T-helper 17 cell (primary cell): Measurements from ENCODE around the gene C1QC. TPM values are rescaled to one million over a fixed set of nuclear protein-coding genes. Genes with fewer than 3 reads are reported as not detected.

Experiments
- ATAC-seq: fragments of 150-1000 bp; cut with Tn5 transposase; 2 replicates; pipeline ENCODE4 v1.10.0; 2021; ENCODE audit warnings: mild to moderate bottlenecking, moderate library complexity
- DNase-seq, 3 donors: peaks; one replicate each; pipeline versions ENCODE4 v3.0.0 to v3.0.0-alpha.2; 2020 to 2021
- H3K9me3 ChIP-seq: one replicate; pipeline ENCODE4 v1.7.0; 2013; ENCODE audit warnings: low read length, mild to moderate bottlenecking; ENCODE audit not compliant: control insufficient read depth, poor library complexity, severe bottlenecking
- H3K27ac Mint-ChIP-seq: one replicate; pipeline ENCODE4 v1.8.0; 2022; ENCODE audit warnings: mild to moderate bottlenecking, moderate library complexity, mixed read lengths
- H3K27me3 Mint-ChIP-seq: one replicate; pipeline ENCODE4 v1.8.0; 2022; ENCODE audit warnings: mixed read lengths
- H3K36me3 Mint-ChIP-seq: one replicate; pipeline ENCODE4 v1.8.0; 2022; ENCODE audit warnings: low read depth, mixed read lengths
- H3K4me1 Mint-ChIP-seq: one replicate; pipeline ENCODE4 v1.8.0; 2022; ENCODE audit warnings: mild to moderate bottlenecking, mixed read lengths
- H3K4me3 Mint-ChIP-seq: one replicate; pipeline ENCODE4 v1.8.0; 2022; ENCODE audit warnings: mild to moderate bottlenecking, moderate library complexity, mixed read lengths
- total RNA-seq, 4 donors: library from RNA in 2 of 4; stranded (reverse) in 2 of 4; gene quantifications; one replicate each; pipeline ENCODE4 v1.2.3 and lab custom pipeline; 2022 to 2026

The C1QC gene
- total RNA-seq, 2 donors from 2014 or later, result not detected

DNA sequence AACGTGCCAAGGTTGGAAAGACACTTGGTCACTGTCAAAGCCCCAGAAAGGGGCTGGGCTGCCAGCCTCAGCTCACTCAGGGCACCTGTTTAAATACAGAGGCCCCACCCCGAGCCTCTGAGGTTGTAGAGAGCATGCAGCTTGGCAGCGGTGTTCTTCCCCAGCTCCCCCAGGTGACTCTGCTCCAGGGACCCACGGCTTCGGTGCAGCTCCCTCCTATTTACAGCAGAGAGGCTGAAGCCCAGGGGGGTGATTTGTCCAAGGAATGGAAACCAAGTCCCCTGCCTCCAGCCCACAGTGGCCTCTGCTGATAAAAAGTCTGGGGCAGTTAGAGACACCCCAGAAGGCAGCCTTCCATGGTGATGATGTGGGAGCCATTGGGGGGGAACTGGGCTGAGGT is 16.1 kb upstream of the C1QC start:
- Mint-ChIP-seq H3K4me1 (peaks cover 2% of the 10 kb centered on the region), H3K4me3 (no peak overlapping the region), H3K27ac (no peak overlapping the region), H3K36me3 (no peaks in the 10 kb centered on the region), H3K27me3 (peaks cover 82% of the 10 kb centered on the region)
- no peak for DNase-seq
- ATAC-seq, result no peak
- no peaks in the 10 kb centered on the region for H3K9me3 ChIP-seq

DNA sequence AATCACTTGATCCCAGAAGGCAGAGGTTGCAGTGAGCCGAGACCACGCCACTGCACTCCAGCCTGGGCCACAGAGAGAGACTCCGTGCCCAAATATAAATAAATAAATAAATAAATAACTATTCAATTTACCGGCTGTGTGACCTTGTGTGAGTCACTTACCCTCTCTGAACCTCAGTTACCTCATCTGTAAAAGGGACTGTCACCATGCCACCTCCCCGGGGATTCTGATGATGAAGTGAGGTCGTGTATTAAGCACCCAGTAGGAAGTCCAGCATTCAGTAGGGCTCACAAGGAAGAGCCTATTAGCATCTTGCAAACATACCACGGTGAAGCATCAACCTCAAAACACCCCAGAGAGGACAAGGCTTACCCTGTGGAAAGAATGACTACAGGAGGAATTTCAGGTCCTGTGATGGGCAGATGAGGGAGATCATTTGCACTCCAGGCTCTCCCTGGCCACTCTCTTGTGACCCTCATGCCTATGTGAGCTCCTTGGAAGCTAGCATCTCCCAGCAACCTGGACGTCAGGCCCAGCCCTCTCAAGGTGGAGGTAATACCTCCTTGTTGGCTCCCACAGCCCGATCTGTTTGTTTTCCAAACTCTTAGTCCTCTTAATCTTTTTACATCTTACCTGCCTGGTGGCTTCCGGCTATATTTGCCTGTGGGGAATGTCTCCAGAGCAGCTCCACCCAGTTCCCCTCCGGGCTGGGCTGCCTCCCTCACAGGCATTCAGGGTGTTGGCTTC is 14.6 kb upstream of the C1QC start:
- ATAC-seq, result no peak
- no peaks in the 10 kb centered on the region for H3K36me3 Mint-ChIP-seq
- H3K9me3 ChIP-seq, result no peaks in the 10 kb centered on the region
- H3K27me3 Mint-ChIP-seq, result peaks cover 81% of the 10 kb centered on the region
- no peak for DNase-seq
- peaks cover 4% of the 10 kb centered on the region for H3K4me1 Mint-ChIP-seq
- H3K4me3 Mint-ChIP-seq, result no peak overlapping the region
- H3K27ac Mint-ChIP-seq, result no peak overlapping the region

DNA sequence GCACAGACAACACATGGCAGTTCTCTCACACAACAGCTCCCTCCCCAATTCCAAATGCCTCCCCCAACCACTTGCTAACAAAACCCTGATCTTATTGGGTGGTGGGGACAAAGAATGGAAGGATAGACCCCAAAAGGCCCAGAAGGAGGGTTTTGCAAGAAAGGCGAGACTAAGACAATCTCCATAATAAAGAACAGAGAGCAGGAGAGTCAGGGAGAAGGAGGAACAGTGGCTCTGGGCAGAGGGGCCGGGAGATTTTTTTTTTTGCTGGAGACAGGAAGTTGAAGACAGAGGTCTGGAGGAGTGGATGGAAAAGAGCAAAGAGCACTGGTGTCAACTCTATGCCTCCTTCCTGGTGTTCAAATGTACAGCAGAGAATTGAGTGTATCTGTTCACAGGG is 13.5 kb upstream of the C1QC start:
- H3K27ac Mint-ChIP-seq, result no peak overlapping the region
- H3K27me3 Mint-ChIP-seq, result peaks cover 74% of the 10 kb centered on the region
- peaks cover 4% of the 10 kb centered on the region for H3K4me1 Mint-ChIP-seq
- no peak for DNase-seq
- H3K36me3 Mint-ChIP-seq, result no peaks in the 10 kb centered on the region
- no peak for ATAC-seq
- H3K4me3 Mint-ChIP-seq, result no peak overlapping the region
- no peaks in the 10 kb centered on the region for H3K9me3 ChIP-seq

DNA sequence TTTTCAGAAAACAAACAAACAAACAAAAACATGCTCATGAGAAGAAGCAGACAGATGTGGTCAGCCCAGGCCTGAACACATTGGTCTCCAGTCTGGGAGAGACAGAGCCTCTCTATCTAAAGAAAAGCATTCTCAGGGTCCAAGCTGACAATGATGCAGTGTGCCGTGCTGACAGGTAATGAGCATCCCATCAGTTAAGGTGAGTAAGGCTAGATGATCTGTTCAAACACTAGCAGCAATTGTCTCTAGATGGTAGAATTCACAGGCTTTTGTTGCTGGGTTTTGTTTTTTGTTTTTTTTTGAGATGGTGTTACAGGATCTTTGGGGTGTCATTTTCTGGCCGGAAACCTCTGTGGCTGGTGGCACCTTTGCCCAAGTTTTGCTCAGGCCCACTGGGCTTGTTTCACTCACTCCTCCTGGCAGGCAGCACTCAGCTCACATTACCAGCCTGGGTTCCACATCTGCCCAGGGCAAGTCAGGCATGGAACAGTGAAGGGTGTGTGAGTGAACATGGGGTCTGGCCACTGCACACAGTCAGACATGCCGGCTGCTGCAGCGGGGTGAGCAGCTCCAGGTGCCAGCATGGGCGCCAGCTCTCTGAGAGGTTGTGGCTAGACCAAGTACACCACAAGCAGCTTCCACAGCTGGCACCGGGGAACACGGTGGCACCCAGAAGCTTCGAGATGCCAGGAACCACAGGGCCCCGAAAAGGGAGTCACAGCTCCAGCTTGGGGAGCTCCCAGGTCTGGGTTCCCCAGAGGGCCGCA is 9.6 kb upstream of the C1QC start:
- H3K9me3 ChIP-seq, result no peaks in the 10 kb centered on the region
- Mint-ChIP-seq H3K36me3 (peaks cover 3% of the 10 kb centered on the region), H3K4me3 (no peak overlapping the region), H3K4me1 (peaks cover 6% of the 10 kb centered on the region), H3K27ac (no peak overlapping the region), H3K27me3 (peaks cover 59% of the 10 kb centered on the region)
- DNase-seq (no peak), ATAC-seq (no peak)

DNA sequence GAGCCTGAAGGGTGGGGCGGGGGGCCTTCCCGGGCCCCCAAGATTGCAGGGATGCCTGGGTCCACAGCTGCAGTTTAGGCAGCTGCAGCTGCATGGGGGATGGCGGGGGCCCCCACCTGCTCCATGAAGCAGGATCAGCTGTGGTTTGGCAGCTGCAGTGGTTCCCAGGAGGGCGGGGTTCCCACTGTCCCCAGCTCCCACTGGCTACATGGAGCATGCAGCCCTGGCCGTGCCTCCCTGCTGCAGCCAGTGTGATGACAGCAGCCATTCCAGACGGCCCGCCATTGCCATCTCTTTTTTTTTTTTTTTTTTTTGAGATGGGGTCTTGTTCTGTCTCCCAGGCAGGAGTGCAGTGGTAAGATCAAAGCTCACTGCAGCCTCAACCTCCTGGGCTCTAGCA is 8.0 kb upstream of the C1QC start:
- Mint-ChIP-seq H3K4me3 (no peak overlapping the region), H3K4me1 (peaks cover 4% of the 10 kb centered on the region), H3K36me3 (peaks cover 3% of the 10 kb centered on the region)

DNA sequence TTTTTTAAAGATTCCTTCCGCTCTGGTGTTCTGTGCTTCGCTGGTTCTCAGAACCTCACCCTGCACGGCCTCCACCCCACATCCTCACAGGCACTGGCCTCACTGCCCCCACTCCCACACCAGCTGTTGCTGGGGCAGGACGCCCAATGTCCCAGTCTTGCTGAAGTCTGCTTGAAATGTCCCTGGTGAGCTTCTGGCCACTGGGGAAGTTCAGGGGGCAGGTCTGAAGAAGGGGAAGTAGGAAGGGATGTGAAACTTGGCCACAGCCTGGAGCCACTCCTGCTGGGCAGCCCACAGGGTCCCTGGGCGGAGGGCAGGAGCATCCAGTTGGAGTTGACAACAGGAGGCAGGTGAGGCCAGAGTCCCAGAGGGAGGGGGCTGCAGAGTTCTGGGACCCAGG is 7.1 kb upstream of the C1QC start, which contains the start of gene C1QA:
C1QA (plus strand) TSS at position 276 of the 400 bp plus-strand sequence. CDS start 989 bp downstream, outside the sequence.
- H3K4me1 Mint-ChIP-seq, result peaks cover 7% of the 10 kb centered on the region
- no peak within 1 kb of the TSS for H3K27ac Mint-ChIP-seq
- no peaks in the 10 kb centered on the region for H3K9me3 ChIP-seq
- H3K36me3 Mint-ChIP-seq, result peaks cover 3% of the 10 kb centered on the region
- peaks cover 46% of the 10 kb centered on the region for H3K27me3 Mint-ChIP-seq
- ATAC-seq (no peak), DNase-seq (no peak)
- no peak within 1 kb of the TSS for H3K4me3 Mint-ChIP-seq

More for the DNA sequence above, 8.0 kb upstream of the C1QC start:
- H3K9me3 ChIP-seq, result no peaks in the 10 kb centered on the region
- ATAC-seq, result no peak
- no peak for DNase-seq
- Mint-ChIP-seq H3K27ac (no peak overlapping the region), H3K27me3 (peaks cover 49% of the 10 kb centered on the region)

DNA sequence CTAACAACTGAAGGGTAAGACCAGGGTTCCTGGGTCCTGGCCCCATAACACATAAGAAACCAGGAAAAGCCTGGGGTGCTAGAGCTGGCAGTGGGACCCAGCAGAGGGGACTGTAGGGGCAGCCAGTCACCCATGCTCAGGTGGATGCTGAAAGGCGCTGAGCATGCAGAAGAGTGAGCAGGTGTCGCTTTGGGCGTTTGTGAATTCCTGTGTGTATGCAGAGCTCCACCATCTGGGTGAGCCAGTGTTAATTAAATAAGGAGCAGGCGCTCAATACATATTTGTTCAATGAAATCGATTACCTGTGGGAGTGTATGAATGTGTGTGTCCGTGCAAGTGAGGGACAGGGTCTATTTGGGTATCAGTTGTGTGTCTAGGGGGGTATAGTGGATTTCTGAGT is 6.5 kb upstream of the C1QC start:
- DNase-seq (no peak), ATAC-seq (no peak)
- H3K27me3 Mint-ChIP-seq, result peaks cover 45% of the 10 kb centered on the region

DNA sequence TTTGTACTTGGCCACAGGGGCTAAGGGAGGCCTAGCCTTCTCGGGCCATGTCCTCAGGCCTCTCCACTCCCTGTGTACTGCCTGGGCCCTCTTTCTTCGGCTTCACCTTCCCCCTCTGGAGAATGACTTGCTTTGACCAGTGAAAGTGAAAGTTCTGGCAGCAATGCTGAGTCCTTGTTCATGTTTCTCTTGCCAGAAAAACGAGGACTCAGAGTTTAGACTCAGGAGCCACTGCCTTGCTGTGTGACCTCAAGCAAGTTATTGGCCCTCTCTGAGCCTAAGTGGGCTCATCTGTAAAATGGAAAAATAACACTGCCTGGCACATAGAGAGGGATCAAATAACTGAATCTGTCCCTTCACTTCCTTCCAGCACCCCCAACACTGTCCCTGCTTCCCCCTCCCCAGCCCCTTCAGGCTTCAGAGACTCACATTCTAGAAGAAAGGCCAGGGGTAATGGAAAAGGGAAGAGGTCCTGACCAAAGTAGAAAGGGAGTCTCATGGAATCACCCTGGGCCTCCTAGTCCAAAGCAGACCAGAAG is 5.5 kb upstream of the C1QC start:
- DNase-seq (no peak), ATAC-seq (no peak)
- Mint-ChIP-seq H3K4me1 (peaks cover 7% of the 10 kb centered on the region), H3K27ac (no peak overlapping the region), H3K4me3 (no peak overlapping the region), H3K36me3 (peaks cover 3% of the 10 kb centered on the region), H3K27me3 (peaks cover 46% of the 10 kb centered on the region)
- H3K9me3 ChIP-seq, result no peaks in the 10 kb centered on the region

More for the DNA sequence above, 6.5 kb upstream of the C1QC start:
- H3K27ac Mint-ChIP-seq, result no peak overlapping the region
- H3K9me3 ChIP-seq, result no peaks in the 10 kb centered on the region
- no peak overlapping the region for H3K4me3 Mint-ChIP-seq
- H3K4me1 Mint-ChIP-seq, result peaks cover 7% of the 10 kb centered on the region
- H3K36me3 Mint-ChIP-seq, result peaks cover 3% of the 10 kb centered on the region

DNA sequence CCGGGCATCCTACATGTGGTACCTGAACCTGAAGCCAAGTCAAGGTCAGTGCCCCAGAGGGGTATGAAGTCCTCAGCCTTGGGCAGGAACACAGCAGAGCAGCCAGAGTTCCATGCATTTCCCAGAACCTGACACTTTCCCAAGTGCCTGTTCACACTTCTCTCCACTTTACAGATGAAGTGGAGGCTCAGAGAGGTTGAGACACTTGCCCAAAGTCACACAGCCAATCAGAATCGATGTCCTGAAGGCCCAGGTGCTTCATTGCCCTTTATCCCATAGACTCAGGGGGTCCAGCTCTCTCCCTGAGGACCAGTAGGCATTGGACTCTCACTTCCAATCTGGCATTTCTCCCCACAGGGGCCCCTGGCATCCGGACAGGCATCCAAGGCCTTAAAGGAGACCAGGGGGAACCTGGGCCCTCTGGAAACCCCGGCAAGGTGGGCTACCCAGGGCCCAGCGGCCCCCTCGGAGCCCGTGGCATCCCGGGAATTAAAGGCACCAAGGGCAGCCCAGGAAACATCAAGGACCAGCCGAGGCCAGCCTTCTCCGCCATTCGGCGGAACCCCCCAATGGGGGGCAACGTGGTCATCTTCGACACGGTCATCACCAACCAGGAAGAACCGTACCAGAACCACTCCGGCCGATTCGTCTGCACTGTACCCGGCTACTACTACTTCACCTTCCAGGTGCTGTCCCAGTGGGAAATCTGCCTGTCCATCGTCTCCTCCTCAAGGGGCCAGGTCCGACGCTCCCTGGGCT is 4.8 kb upstream of the C1QC start:
- ATAC-seq (no peak), DNase-seq (no peak)
- no peak overlapping the region for H3K4me3 Mint-ChIP-seq
- H3K27ac Mint-ChIP-seq, result no peak overlapping the region
- H3K9me3 ChIP-seq, result no peaks in the 10 kb centered on the region
- peaks cover 48% of the 10 kb centered on the region for H3K27me3 Mint-ChIP-seq
- peaks cover 3% of the 10 kb centered on the region for H3K36me3 Mint-ChIP-seq
- peaks cover 5% of the 10 kb centered on the region for H3K4me1 Mint-ChIP-seq

DNA sequence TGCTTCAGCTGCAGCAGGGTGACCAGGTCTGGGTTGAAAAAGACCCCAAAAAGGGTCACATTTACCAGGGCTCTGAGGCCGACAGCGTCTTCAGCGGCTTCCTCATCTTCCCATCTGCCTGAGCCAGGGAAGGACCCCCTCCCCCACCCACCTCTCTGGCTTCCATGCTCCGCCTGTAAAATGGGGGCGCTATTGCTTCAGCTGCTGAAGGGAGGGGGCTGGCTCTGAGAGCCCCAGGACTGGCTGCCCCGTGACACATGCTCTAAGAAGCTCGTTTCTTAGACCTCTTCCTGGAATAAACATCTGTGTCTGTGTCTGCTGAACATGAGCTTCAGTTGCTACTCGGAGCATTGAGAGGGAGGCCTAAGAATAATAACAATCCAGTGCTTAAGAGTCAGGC is 4.1 kb upstream of the C1QC start:
- DNase-seq, result no peak
- Mint-ChIP-seq H3K36me3 (peaks cover 3% of the 10 kb centered on the region), H3K4me3 (no peak overlapping the region), H3K27ac (no peak overlapping the region), H3K4me1 (peaks cover 5% of the 10 kb centered on the region), H3K27me3 (peaks cover 44% of the 10 kb centered on the region)
- ATAC-seq, result no peak
- H3K9me3 ChIP-seq, result no peaks in the 10 kb centered on the region

DNA sequence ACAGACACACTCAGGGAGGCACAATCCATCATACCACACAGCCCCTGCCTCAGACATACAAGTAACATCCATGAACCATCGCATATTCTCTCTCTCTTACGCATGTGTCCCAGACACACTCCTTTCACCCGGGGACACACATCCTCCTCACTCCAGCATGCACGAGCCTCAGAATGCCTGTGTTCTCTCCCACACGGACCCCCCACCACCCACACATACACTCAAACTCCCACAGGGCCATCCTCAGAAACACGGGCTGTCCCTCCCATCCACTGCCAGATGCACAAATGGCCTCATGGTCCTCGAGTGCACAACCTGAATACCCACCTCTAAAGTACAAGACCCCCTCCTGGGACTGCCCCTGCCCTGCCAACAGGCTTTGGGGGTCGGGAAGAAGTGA is 2.2 kb upstream of the C1QC start:
- Mint-ChIP-seq H3K4me3 (no peak overlapping the region), H3K27ac (no peak overlapping the region), H3K36me3 (peaks cover 4% of the 10 kb centered on the region), H3K4me1 (peaks cover 5% of the 10 kb centered on the region), H3K27me3 (peaks cover 55% of the 10 kb centered on the region)
- DNase-seq (no peak), ATAC-seq (no peak)
- no peaks in the 10 kb centered on the region for H3K9me3 ChIP-seq

DNA sequence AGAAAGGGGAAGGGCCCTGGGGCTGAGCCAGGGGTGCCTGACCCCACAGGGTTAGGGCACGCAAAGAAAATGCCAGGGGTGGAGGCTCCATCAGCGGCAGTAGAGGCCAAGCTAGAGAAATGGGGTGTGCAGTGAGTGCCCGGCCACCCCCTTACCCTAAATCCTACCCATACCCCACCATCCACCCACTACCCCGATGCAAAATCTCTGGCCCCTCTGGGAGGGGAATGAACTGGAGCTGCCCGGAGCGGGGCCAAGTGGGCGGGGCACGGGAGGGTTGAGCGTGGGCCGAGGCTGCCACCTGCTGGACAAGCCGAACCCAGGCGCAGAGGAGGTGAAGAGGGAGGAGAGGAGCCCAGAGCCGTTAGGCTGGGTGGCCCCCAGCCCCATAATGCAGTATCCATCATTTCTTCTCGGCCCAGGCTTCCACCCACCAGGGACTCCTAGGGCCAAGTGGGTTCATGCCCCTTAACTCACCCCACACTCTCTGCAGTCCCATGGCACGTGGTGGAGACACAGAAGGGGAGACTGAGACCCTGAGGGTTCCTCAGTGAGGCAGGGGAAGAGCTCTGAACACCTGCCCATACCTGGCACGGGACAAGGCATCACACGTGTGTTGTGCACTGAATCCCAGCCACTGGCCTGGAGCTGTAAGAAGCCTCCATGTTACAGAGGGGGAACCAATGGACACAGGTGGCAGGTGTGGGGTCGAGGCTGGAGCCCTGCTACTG is 1.4 kb upstream of the C1QC start:
- peak; percentile 37 to 57 (median 42) for DNase-seq
- H3K4me3 Mint-ChIP-seq, result no peak overlapping the region
- peaks cover 48% of the 10 kb centered on the region for H3K27me3 Mint-ChIP-seq
- peaks cover 4% of the 10 kb centered on the region for H3K4me1 Mint-ChIP-seq
- H3K27ac Mint-ChIP-seq, result no peak overlapping the region
- no peaks in the 10 kb centered on the region for H3K9me3 ChIP-seq
- peaks cover 3% of the 10 kb centered on the region for H3K36me3 Mint-ChIP-seq
- ATAC-seq, result peak; percentile 81
